Activated effector memory CD4-positive, alpha-beta T cell treated with Interleukin-2 at 50 U/mL for 16 hours (primary cell): ENCODE data around the gene SNED1.

Experiments
- DNase-seq: peaks from one replicate; pipeline ENCODE4 v3.0.0-alpha.2; 2020

The SNED1 gene

GRCh38 chr2:241007111-241007510, 8.7 kb downstream of the SNED1 start:
- no peak for DNase-seq

DNA sequence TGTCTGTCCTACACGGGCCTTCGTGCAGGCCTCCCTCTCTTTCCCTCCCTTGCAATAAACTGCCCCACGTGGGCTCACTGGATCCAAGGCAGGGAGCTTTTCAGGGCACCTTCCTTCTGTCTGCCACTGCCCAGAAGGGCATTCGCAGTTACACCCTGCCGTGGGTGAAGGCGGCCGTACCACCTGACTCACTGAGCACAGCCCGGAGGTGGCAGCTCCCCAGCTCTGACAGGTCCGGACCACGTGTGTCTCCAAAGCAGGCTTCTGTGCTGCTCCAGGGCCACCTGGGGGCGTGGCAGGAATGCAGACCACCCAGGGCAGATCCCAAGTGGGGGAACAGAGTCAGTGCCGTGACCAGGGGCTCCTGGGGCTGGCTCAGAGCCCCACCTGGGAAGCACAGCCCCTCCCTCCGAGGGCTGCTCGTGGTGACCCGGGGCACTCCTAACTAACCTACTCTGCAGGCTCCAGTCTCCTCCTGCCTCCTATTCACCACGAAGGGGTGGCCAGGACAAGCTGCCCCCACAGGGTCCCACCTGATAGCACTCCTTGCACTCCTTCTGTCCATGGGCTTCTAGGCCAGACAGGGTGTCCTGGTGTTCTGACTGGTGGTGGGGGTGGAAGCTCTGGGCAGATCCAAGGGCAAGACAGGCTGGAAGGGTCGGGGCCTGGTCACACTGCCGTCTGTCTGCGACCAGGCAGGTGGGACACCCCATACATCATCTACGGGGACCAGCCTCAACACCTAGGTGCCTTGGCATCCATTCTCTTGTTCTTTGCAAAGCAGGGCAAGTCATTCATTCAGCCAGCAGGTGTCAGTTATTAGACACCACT, 9.7 kb downstream of the SNED1 start:
- DNase-seq, result no peak

DNA sequence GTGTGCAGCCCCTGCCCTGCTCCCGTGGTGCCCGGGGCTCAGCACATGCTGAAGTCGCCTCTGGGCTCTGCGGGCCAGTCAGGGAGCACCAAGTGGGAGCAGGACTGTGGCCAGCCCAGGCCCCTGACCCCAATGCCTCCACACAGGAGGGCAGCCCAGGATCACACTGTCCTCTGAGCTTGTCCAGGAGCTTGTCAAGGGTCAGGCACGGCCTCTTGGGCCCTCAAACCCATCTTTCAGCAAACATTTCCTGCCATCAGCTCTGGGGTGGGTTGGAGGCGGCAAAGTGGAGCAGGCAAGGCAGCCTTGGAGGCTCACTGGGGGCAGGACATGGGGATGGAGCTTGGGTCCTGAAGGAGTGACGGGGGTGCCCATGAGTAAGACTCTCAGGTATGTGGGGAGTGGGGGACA, 10.3 kb downstream of the SNED1 start:
- no peak for DNase-seq

GRCh38 chr2:241009191-241009590, 10.8 kb downstream of the SNED1 start:
- DNase-seq, result no peak

DNA sequence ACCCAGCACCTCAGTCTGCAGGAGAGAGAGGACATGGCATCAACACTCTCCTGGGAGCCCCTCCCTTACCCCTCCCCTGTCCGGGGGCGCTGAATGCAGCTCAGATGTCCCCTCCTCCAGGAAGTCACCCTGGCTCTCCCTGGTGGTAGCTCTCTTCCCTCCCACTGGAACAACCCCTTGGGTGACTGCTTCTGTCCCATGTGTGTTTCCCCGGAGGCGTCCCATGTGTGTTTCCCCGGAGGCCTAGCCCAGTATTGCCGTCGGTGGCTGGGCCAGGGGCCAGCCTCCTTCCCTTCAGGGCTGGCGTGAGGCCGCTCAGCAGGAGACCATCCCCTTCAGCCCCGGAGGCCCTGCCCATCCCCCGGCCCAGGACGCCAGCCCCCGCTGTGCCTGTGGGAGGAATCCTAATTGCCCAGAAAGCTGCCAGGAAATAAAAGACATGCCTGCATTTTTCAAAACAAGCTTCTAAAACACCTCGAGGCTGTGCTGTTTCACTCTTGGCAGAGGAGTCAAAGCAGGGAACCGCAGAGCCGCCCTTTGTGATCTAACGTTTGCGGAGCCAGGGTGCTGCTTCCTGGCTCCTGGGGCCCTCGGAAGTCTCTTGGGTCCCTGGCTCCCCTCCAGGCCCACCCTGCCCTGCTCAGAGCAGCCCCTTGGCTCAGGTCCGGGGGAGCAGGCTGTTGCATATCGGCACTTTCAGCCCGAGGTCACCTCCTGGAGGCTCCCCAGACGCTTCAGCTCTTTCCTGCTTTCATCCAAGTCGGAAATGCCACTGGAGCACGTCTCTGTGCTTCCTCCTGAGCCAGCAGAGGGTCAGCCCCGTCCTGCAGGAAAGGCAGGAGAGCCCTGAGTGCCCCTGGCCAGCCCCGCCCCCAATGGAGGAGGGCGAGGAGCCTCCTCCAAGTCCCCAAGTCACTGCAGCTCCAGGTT, 11.4 kb downstream of the SNED1 start:
- peak; percentile 19 for DNase-seq

- DNase-seq, result no peak
These were observed 12.3 kb downstream of the SNED1 start for GRCh38 chr2:241010531-241011295.

DNA sequence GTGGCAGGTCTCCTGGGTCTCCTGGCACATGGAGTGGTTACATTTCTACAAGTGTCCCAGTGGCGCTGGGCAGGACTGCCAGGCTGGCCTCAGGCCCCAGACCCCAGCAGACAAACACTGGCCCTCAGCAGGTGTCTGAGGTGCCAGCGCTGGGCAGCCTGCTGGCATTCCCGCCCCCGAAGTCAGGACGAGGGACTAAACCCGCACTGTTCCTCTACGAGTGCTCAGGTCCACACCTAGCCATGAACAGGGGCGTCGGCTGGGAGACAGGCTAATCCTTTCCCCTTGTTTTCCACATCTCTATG, 12.8 kb downstream of the SNED1 start:
- no peak for DNase-seq

DNA sequence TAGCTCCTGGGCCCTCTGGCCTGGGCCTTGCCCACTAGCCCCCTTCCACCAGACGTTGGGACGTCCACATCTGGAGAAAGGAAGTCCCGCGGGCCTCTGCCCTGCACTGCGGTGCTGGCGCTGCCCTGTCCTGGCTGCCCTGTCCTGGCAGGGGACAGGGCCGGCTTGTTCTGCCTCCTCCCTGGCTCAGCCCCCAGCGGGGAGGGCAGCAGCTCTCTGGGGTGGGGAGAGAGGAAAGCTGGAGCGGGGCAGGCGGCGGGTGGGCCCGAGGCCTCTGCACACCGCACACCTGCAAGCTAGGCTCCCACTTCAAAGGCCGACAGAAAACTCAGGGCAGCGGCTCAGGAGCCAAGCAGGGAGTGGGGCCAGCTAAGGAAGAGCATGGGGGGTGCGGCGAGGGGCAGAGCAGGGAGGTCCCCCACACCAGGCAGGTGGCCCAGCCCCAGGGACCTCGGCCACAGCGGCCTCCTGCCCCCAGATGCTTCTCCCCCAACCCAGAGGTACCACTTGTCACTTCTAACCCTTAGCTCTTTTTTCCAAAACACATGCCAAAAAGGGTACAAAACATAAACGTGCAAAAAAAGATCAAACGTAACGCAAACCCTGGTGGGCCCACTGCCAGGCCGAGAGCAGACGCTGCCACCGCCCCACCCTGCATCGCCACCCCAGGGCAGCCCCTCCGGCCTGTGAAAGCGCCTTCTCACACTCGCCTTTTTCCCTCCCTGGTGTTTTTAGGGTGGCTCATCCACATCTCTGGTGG, 13.5 kb downstream of the SNED1 start:
- DNase-seq, result no peak

- DNase-seq, result no peak
These were observed 15.8 kb downstream of the SNED1 start for GRCh38 chr2:241014224-241014623.

DNA sequence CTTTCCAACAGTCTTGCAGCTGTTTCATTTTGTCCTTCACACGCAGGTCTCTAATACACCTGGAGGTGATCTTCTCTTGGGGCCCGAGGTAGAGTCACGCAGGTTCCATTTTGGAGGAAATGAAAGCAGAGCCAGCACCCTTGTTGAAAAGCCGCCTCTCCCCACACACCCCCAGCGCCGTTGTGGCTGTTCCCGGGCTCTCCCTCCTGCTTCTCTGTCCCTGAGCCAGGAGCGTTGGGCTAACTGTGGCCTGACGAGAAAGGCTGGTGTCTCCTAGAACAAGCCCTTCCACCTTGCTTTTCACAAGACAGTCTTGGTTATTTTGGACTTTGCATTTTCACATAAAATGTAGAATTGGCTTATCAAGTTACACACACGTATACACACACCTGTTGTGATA, 16.3 kb downstream of the SNED1 start:
- no peak for DNase-seq

DNA sequence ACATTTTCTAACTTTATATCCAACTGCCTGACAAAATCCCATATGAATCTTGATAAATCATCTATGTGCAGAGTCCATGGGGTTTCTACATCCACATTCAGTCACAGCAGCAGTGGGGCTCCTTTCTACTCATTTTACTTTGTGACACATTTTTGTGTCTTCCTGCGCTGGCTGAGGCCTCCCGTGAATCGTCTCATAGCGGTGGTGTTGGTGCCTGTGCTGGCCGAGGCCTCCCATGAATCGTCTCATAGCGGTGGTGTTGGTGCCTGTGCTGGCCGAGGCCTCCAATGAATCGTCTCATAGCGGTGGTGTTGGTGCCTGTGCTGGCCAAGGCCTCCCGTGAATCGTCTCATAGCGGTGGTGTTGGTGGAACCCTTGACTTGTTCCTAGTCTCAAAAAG, 17.0 kb downstream of the SNED1 start:
- DNase-seq, result no peak

DNA sequence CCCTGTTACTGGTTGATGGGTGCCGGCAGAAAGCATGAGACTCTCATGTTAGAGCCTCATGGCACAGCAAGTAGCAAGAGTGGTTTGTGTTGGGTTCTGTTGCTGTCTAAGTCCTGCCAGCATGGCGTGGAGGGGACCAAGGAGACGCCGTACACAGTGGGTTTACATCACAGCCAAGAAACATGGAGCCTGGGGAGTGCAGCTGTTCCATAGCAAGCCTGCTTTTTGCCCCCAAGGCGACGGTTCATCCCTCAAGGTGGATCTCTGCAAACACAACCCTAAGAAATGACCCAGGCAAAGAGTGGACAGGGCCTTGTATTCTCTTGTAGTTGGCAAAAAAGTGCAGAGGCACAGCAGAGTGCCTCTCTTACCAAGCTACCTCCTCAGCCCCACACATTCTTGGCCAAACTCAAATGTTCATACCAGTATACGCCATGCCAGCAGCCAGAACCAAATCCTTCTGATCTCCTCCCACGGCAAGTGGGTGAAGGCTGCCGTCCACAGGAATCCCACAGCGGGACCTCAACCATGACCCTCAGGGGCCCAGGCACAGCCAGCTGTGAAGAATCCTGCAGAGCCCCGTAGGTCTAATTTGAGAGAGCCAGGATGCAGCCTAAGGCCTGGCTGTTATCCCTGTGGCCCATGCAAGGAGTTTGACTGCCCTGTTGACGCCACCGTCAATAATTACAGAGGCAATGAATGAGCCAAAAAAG, 19.0 kb downstream of the SNED1 start:
- DNase-seq, result no peak

- DNase-seq, result no peak
These were observed 19.9 kb downstream of the SNED1 start for GRCh38 chr2:241018051-241018891.

DNA sequence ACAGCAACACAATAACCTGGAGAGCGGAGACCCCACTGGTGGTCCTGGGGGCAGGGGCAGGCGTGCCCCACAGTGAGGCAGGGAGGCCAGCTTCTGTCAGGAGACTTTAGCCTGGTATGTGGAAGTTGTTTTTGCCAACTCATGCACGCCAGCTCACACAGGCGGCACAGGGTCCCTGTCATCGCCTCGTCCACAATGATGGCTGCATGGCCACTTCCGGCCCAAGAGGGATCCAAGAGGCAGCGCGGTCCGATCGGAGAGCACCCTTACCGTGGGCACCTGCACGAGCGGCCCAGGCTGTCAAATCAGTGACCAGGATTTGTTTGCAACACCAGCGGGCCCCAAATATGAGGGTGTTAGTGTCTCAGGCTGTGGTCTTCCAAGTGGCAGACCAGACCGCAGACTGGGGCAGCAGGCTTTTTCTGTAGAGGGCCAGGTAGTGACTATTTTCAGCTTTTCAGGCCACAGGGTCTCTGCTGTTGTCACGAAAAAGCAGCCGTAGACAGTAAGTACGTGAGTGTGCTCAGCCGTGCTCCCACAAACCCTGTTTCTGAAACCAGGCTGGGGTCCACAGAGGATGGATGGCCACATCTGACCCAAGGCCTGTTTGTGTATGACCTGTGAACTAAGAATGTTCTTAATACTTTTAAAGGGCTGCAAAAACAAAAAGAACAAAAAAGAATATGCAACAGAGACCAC, 21.2 kb downstream of the SNED1 start:
- DNase-seq, result no peak

DNA sequence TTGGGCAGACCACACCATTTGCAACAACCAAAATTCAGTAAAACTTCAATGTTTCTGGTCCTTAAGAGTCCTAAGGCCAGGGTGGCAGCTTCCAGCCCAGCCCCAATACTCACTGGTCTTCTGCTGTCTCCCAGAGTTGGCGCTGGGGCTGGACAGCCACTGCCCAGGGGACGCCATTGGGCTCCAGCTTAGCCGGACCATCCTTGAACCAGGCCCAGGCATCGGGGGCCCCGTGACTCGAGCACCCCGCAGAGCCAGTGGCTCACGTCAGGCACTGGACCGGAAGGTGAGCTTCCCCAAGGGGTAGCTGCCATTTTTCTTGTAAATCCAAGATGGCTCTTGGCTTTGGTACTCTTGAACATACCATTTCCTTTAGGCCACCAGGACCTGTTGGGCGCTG, 21.8 kb downstream of the SNED1 start:
- DNase-seq, result no peak

- DNase-seq, result no peak
These were observed 22.3 kb downstream of the SNED1 start for GRCh38 chr2:241020629-241021190.

GRCh38 chr2:241025639-241026038, 27.2 kb downstream of the SNED1 start:
- no peak for DNase-seq

DNA sequence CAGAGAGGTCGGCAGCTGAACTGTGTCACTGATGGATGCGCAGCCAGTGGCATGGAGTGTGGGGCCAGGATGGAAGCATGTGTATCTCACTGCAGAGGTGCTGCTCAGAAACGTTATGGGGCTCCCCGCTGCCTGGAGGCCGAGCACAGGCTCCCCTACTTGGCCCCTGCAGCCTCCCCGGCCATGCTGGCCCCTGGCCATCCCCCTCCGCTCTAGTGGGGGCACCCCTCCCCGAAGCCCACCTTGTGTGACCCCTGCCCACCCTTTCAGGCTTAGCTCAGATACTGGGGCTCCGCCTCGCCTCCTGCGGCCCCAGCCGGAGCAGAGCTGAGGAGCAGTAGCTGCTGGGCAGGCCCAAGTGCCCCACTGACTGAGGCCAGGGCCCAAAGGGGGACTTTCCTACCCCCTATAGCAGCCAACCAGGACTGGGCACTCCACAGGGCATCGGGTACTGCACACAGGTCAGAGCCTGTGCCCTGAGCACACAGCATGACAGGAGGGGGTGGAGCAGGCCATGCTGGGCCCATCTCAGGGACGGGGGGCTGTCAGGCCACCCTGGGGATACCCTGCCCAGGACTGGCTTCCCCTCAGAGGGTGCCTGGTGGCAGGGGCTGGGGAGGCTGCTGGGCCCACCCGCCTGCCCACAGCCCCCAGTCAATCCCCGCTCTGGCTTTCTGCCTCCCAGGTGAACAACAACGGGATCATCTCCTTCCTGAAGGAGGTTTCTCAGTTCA, 31.3 kb downstream of the SNED1 start:
- DNase-seq, result no peak

- no peak for DNase-seq
These were observed 31.9 kb downstream of the SNED1 start for GRCh38 chr2:241030333-241030680.
